WI38 (cell line): ENCODE results near the gene NTSR1.

ENCODE experiments used
- H3K4me3 ChIP-seq: 2 replicates; pipeline ENCODE4 v1.5.1; 2011; ENCODE audit warnings: low read depth, mild to moderate bottlenecking, control low read depth, low read length
- TF ChIP-seq, protein P1 (sequence below): IDR thresholded peaks from 2 replicates; pipeline ENCODE4 v1.5.1; 2012; ENCODE audit warnings: low read depth, mild to moderate bottlenecking, control low read depth, low read length

Gene NTSR1

DNA sequence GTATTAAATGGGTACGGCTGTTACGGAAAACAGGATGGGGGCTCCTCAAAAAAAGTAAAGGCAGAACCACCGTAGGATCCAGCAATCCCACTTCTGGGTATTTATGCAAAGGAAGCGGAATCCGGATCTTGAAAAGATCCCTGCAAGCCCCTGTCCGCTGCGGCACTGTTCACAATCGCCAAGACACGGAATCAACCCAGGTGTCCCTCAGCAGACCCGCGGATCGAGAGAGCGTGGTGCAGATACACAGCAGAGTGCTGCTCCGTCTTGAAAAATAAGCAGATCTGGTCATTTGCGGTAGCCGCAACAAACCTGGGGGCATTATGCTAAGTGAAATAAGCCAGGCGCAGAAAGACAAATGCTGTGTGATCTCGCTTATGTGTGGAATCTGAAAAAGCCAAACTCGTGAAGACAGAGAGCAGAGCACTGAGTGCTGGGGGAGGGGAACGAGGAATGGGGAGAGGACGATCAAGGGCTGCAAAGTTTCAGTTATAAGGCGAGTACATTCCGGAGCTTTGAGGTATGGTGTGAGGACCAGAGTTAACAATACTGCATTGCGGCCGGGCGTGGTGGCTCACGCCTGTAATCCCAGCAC, 41.3 kb downstream of the NTSR1 start:
- no peak overlapping the region for H3K4me3 ChIP-seq
- TF ChIP-seq, protein P1, sequence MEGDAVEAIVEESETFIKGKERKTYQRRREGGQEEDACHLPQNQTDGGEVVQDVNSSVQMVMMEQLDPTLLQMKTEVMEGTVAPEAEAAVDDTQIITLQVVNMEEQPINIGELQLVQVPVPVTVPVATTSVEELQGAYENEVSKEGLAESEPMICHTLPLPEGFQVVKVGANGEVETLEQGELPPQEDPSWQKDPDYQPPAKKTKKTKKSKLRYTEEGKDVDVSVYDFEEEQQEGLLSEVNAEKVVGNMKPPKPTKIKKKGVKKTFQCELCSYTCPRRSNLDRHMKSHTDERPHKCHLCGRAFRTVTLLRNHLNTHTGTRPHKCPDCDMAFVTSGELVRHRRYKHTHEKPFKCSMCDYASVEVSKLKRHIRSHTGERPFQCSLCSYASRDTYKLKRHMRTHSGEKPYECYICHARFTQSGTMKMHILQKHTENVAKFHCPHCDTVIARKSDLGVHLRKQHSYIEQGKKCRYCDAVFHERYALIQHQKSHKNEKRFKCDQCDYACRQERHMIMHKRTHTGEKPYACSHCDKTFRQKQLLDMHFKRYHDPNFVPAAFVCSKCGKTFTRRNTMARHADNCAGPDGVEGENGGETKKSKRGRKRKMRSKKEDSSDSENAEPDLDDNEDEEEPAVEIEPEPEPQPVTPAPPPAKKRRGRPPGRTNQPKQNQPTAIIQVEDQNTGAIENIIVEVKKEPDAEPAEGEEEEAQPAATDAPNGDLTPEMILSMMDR: no peak

DNA sequence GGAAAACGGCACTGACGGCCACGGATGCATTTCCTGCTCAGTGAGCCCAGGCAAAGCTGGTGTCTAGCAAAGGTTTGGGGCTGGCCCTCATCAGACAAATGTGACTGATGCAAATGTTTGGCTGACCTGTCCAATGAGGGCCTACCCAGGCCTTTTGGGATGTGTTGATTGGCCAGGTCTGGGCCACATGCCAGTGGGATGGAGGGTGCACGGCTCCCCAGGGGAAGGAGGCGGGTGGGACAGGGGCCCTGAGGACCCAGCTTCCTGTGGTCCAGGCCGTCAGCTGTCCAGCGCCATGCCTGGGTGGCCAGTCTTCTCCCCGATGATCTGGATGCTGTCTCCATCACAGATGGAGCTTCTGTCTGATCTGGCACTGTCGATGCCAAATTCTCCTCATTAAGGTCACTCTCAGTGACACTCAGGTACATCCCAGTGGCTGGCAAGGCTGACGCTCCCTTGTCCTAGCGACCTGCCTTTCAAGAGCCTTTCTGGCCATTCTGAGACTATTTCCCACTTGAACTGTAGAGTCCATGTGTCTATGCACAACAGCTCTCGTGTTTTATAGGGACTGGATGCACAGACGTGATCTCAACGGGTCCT, 43.0 kb downstream of the NTSR1 start:
- H3K4me3 ChIP-seq: no peak overlapping the region
- TF ChIP-seq, protein P1: no peak

DNA sequence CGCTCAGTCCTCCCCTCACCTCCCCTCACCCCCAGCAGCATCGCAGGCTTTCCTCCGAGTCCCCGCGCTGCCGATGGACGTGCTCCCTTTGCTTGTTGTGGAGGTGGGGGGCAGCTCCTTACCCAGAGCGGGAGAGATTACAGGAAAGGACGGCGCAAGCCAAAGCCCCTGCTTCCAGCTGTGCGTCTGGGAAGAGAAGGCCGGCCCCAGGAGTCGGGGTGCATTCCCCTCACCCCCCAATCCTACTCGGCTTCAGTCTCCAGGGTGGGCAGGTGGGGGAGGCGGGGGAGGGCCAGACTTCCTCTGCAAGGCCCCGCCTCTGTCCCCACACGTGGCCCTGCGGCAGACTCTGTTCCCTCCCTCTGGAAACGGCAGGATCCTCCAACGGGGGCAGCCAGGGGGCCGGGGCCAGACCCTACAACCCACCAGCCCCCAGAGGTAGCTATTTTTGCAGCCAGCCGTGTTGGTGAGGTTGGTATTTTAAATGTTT, 43.6 kb downstream of the NTSR1 start:
- no peak overlapping the region for H3K4me3 ChIP-seq
- TF ChIP-seq, protein P1: no peak

DNA sequence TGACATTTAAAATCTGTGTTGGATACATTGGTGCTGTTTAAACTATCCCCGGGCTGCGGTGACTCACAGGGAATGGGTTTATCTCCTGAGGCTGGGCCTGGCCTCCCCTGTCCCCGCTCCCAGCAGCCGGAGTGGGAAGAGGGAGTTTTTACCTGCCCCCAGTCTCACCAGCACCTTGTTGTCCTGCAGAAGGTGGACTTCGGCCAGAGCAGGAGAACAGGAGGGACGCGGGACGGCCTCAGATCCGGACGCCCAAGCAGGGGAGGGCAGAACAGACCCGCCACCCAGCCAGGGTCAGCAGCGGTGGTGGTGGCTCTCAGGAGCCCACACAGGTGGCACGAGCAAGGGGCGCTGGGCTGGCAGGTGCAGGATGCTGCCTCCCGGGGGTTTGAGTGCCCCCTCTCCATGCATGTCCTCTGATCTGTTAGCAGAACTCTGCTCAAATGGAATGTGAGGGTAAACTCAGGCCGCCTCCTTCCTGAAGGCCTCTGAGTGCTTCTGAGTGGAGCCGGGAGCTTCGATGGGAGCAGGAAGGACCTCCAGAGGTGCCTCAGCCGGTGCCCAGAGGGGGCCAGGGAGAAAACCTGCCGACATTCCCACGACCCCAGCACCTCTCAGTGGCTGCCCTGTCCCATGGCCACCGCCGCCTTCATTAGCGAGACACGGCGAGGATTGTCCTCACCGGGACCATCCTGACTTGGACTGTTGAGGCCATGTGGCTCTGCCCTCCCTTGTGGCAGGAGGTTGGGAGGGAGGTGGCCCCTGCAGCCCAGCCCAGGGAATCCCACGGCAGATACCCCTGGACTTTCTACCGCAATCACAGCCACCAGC, 44.2 kb downstream of the NTSR1 start:
- H3K4me3 ChIP-seq: no peak overlapping the region
- TF ChIP-seq, protein P1: no peak

DNA sequence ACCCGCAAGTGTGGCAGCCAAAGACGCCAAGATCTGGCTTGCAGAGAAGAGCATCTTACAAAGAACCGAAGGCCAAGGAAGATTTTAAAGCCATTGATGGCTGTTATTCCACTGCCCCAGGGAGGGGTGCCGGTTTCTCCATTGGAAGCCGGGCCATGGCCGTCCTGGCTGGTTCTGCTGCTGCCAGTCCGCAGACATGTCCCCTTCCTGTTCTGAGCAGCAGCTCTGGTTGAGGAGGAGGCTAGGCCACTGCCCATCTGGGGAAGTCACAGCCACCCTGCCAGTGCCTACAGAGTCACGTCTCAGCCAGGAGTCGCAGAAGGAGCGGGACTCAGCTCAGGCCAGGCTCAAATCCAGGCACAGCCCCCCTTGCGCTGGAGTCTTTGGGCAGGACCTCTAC, 45.0 kb downstream of the NTSR1 start:
- TF ChIP-seq, protein P1: no peak
- H3K4me3 ChIP-seq: no peak overlapping the region

DNA sequence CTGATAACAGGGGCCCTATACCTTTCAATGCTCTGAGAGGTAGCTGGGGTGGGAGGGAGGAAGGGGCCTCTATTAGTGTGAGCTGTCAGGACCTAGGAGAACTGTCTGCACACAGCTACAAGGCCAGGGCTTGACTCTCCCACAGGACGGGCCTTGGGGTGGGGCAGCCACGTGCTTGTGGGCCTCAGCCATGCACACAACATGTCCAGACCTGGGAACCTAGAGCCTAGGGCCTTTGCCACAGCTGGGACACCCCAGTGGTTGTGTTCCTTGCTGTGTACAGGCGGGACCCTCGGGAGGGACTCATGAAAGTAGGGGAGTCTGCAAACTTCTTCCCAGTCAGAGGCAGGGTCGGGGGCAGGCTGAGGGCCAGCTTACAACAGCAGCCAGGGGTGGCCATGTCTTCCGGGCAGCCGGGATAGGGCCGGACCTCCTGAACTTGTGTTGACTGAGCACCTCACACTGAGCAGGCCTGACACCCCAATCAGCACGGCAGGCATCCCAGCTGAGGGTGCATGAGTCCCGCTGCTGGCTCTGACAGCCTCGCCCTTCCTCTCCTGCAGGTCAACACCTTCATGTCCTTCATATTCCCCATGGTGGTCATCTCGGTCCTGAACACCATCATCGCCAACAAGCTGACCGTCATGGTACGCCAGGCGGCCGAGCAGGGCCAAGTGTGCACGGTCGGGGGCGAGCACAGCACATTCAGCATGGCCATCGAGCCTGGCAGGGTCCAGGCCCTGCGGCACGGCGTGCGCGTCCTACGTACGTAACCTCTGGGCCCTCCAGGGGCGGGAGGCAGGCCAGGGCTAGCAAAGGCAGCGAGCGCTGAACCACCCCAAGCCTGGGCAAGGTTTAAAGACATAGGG, 45.7 kb downstream of the NTSR1 start:
- H3K4me3 ChIP-seq: no peak overlapping the region
- TF ChIP-seq, protein P1: no peak
